GM20000 (cell line): ENCODE measurements around the gene TBATA.

Experiments
- DNase-seq: peaks from one replicate; pipeline ENCODE4 v3.0.0; 2012; ENCODE audit warnings: low spot score
- TF ChIP-seq, protein P1 (sequence below): IDR thresholded peaks from 2 replicates; pipeline ENCODE4 v1.5.1; 2012; ENCODE audit warnings: mild to moderate bottlenecking, control low read depth; ENCODE audit errors: extremely low read depth, missing control alignments

Gene TBATA

DNA sequence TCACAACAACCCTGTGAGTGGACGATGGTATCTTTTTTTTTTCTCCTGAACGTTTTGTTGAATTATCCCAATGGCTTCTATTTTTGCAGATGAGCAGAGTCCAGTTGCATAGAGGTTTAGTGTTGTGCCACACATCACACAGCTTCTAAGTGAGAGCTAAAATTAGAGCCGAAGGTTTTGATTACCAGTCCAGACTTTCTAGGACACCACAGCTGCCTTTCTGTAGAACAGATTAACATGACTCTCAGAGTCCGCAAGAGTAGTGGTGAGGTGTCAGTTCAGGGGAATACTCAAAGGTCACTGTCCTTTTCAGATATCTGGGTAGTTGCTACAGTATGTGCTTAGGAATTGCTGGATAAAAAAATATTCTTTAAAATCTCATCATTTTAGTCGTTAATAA is 44.4 kb upstream of the TBATA start:
- TF ChIP-seq, protein P1, sequence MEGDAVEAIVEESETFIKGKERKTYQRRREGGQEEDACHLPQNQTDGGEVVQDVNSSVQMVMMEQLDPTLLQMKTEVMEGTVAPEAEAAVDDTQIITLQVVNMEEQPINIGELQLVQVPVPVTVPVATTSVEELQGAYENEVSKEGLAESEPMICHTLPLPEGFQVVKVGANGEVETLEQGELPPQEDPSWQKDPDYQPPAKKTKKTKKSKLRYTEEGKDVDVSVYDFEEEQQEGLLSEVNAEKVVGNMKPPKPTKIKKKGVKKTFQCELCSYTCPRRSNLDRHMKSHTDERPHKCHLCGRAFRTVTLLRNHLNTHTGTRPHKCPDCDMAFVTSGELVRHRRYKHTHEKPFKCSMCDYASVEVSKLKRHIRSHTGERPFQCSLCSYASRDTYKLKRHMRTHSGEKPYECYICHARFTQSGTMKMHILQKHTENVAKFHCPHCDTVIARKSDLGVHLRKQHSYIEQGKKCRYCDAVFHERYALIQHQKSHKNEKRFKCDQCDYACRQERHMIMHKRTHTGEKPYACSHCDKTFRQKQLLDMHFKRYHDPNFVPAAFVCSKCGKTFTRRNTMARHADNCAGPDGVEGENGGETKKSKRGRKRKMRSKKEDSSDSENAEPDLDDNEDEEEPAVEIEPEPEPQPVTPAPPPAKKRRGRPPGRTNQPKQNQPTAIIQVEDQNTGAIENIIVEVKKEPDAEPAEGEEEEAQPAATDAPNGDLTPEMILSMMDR, result no peak
- DNase-seq, result no peak

DNA sequence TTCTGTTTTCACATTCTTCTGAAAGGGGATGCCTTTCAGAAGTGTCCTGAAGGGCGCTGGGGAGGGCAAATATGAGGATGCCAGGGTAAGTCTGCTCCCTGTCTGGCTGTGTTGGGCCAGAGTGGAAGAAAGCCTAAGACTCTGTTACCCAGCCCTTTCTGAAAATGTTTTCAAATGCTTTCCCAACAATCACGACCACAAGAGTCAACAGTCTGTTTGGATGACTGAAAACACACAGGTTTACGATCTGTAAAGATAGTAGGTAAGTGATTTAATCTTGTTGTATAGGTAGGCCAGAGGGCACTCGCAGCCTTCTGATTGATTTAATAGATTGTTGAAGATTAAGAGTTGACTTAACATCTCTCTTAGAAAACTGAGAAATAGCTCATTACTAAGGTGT is 43.7 kb upstream of the TBATA start:
- no peak for DNase-seq
- TF ChIP-seq, protein P1, result no peak

DNA sequence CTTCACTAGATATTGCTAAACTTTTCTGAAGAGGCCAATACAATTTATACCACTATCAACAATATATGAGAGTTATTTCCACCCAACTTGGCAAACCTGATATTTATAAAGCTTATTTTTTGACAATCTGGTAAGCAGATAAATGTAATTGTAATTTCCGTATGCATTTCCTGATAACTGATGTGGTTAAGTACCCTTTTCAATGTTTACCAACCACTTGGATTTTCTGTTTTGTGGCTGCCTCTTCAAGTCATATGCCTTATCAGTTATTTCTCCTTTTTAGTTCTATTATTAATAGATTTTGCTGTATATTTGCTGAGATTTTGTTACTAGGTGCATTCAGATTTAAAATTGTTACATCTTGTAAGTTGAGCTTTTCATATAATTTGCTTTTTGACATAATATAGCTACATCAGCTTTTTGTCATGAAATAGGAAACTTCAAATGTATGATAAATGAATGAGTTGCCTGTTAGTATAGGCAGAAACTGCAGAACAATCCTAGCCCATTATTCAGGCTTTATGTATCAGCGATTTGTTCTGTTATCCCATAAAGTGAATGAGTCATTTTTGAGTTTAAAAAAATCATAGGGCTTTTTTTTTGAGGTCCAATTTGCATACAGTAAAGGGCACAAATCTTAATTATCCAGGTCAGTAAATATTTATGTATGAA is 42.0 kb upstream of the TBATA start:
- DNase-seq, result no peak
- TF ChIP-seq, protein P1, result no peak

DNA sequence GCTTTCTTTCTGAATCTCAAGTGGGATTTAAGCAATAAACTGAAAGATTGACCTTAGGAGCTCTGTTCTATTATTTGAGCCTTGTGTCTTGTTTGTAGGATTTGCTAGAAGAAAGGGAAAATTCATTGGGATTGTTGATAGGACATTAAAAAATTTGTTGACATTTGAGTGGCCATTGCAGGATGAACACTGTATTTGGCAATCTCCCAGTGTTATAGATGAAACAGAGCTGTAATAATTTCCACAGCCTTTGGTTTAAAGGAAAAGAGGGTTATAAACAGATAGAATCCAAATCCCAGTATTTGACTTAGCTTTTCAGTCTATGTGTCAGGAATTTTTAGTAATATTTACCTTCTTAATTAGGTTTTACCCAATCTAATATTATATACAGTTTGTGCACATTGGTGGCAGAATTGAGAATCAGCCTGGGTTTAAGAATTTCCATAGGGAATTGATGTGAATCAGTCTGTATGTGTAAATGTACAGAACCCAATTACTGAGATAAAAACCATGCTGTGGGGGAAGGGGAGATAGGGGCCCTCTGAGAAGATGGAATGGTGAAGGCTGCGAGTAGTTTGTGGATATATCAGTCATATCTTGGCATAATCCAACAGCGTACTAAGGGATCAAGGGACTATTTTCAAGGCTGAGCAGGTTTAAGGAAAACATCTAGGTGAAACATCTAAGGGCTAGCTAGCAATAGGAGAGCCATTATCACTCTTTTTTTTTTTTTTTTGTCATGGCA is 37.1 kb upstream of the TBATA start:
- TF ChIP-seq, protein P1, result no peak
- no peak for DNase-seq

DNA sequence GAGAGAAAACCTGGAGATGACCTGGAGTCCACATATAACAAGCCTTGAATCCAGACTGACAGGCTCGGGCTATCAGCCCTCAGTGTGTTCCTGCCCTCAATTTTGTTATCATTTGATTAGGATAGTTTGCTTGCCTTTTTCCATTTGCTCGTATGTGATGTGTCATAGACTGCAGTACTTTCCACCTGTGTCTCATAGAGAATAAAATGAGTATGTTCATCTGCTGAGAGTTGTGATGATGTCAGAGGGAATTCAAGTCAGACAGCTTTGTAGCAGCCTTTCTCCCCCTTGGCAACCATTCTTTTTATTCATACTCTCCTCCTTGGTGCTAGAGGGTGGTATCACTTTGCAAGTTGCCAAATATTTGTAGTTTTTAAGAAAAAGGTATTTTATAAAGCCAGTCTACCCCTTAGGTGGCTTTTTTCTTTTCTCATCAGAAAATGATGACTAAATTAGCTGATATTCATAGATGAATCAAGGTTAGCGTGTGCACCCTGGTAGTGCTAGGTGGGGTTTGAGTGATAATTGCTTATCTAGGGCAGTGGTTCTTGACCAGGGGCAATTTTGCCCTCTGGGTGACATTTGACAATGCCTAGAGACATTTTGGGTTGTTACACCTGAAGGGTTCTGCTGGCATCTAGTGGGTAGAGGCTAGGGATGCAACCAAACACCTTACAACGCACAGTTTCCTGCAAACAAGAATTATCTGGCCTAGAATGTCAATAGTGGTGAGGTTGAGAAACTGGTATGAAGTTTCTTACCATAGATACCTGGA is 36.0 kb upstream of the TBATA start:
- TF ChIP-seq, protein P1, result no peak
- DNase-seq, result no peak

DNA sequence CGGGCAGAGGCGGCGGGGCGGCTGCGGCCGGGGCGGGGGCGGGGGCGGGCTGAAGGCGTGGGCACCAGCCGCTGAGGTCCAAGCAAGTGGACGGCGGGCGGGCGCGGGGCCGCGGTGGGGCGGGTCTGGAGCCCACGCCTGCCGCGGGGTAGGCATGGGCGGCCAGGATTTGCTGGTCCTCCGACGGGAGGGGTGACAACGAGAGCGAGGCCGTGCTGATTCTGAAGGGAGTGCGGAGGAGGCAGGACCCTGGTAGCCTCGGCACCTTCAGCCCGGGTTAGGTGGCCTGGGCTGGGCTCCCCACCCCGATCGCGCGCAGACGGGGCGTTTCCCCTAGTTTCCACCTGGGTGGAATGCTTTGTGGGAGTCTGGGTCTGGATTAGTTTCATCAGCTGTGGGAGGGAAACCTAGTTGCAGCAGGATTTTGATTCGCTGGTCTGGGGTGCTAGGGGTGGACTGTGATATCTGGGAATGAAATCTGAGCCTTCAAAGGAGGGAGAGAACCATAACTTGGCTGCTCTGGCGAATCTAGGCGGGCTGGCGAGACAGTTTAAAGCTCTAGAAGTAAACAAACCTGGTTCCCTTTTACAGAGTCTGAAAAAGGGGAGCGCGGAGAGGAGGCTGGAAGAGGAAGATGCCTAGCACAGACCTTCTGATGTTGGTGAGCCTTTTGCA is 31.2 kb upstream of the TBATA start:
- TF ChIP-seq, protein P1, result no peak
- DNase-seq, result peak; percentile 67
